Activated CD4-positive, alpha-beta memory T cell treated with anti-CD3 and anti-CD28 coated beads, Interleukin-2, amount 10 ng/mL, durations not matched to agents 7 days and 5 days (primary cell): ENCODE data around the gene DRC3. TPM values are rescaled to one million over a fixed set of nuclear protein-coding genes. Genes with fewer than 3 reads are reported as not detected.

Experiments
- CTCF ChIA-PET: fragments of 350-600 bp; sonication (Branson Sonifier 250); formaldehyde crosslinking; loops from one replicate; lab custom pipeline; 2021; ENCODE audit warnings: antibody characterized with exemption, inconsistent platforms; lab: Charles Lee
- POLR2A ChIA-PET: fragments of 350-600 bp; sonication (Branson Sonifier 250); formaldehyde crosslinking; loops from one replicate; lab custom pipeline; 2021; ENCODE audit warnings: antibody characterized with exemption; lab: Charles Lee
- DNase-seq: peaks from one replicate; pipeline ENCODE4 v3.0.0-alpha.2; 2020
- H3K27ac Mint-ChIP-seq: one replicate; pipeline ENCODE4 v1.8.0; 2021; ENCODE audit warnings: mild to moderate bottlenecking, mixed read lengths
- H3K27me3 Mint-ChIP-seq: one replicate; pipeline ENCODE4 v1.8.0; 2021; ENCODE audit warnings: mixed read lengths
- H3K36me3 Mint-ChIP-seq: one replicate; pipeline ENCODE4 v1.8.0; 2021; ENCODE audit warnings: low read depth, mixed read lengths
- H3K4me1 Mint-ChIP-seq: one replicate; pipeline ENCODE4 v1.8.0; 2021; ENCODE audit warnings: mixed read lengths
- H3K4me3 Mint-ChIP-seq: one replicate; pipeline ENCODE4 v1.8.0; 2021; ENCODE audit warnings: mild to moderate bottlenecking, mixed read lengths
- H3K9me3 Mint-ChIP-seq: one replicate; pipeline ENCODE4 v1.8.0; 2021; ENCODE audit warnings: mixed read lengths
- total RNA-seq, 2 experiments: library from RNA; stranded (reverse); gene quantifications; one replicate each; pipeline ENCODE4 v1.2.3, GENCODE V29; 2021

Gene DRC3
- total RNA-seq, 2 experiments from 2014 or later, result not detected

DNA sequence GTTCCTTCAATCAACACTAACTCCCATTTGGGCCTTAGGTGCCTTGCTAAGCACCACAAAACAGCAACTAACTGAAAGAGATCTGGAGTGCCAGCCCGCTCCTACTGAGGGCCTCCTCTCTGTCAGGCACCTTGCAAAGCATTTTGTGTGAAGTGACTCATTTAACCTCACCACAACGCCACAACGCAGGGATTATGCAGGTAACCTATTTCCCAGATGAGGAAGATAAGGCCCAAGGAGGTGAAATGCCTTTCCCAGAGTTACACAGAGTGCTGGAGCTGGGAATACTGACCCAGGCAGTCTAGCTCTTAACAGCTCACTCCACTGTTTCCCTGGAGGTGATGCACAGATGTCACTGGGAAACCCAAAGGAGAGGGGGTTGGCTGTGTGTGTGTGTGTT, 32.8 kb downstream of the DRC3 start:
- Mint-ChIP-seq H3K36me3 (no peaks in the 10 kb centered on the region), H3K9me3 (no peaks in the 10 kb centered on the region), H3K27ac (no peak overlapping the region), H3K27me3 (no peaks in the 10 kb centered on the region), H3K4me1 (peaks cover 9% of the 10 kb centered on the region), H3K4me3 (no peak overlapping the region)
- ChIA-PET POLR2A (no interaction called here), CTCF (no interaction called here)
- DNase-seq, result no peak

DNA sequence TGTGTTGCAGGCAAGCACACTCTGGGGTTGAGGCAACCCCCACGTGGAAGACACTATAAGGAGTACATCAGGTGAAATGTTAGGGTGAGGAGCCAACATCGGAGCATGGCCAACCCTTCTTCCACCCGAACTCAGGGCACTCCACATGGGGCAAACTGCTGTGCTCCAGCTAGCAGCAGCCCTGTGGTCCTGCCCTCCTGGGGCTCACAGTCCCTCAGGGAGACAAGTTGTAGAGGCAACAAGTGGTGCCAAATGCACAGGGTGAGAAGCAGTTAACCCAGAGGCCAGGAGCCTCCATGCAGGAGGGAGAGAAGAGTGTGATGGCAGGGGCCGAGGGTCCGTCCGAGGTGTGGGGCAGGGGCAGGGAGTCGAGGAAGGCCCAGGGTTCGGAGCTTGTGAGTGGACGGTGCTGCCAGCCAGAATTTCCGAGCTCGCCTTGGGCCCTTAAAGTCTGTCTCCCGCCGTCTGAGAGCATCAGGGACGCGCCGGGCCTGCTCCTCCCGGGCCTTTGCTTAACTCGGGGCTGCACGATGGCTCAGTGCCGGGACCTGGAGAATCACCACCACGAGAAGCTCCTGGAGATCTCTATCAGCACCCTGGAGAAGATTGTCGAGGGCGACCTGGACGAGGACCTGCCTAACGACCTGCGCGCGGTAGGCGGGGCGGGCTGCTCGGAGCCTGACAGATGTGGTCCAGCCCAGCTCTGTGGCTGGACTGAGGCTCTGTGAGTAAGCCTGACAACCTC, 34.0 kb downstream of the DRC3 start:
- ChIA-PET CTCF (no interaction called here), POLR2A (no interaction called here)
- H3K27me3 Mint-ChIP-seq, result no peaks in the 10 kb centered on the region
- no peak for DNase-seq
- H3K4me1 Mint-ChIP-seq, result peaks cover 9% of the 10 kb centered on the region
- no peaks in the 10 kb centered on the region for H3K36me3 Mint-ChIP-seq
- H3K4me3 Mint-ChIP-seq, result no peak overlapping the region
- H3K9me3 Mint-ChIP-seq, result no peaks in the 10 kb centered on the region
- H3K27ac Mint-ChIP-seq, result no peak overlapping the region

DNA sequence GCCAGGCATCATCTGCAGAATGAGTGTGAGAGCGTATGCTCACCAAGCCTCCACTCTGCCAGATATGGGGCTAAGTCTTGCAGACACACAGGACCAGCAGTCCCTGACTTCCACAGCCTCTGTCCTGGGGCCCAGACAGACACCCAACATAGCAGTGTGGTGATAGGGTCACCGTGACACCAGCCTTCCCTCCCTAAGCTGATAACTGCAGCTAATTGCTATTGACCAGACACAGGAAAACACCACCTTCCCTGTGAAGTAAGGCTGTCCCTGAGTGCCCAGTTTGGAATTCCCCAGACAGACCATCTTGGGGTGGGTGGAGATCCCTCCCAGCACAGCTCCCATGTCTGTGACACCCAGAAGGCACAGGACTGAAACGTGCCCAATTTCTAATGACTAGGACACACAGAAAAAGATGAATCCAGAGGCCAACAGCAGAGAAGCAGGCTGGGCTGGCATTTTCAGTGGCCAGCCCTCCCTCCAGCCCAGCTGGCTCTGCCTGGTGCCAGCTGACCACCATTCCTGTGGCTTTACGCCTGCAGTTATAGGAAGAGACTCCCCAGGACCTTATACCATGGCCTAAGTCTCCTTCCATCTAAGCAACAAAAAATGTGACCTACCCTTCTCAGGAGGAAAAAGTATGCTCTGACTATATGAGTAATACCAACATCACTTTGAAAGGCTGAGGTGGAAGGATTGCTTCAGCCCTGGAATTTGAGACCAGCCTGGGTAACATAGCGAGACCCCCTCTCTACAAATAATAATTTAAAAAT, 36.0 kb downstream of the DRC3 start:
- Mint-ChIP-seq H3K36me3 (no peaks in the 10 kb centered on the region), H3K27me3 (no peaks in the 10 kb centered on the region), H3K4me1 (peaks cover 9% of the 10 kb centered on the region), H3K9me3 (no peaks in the 10 kb centered on the region), H3K27ac (no peak overlapping the region), H3K4me3 (no peak overlapping the region)
- ChIA-PET CTCF (no interaction called here), POLR2A (no interaction called here)
- DNase-seq, result no peak

- ChIA-PET CTCF (interaction anchor here (1.2 kb wide), 1 partner anchor 23 kb away, joined by 3 read pairs; no protein-coding TSS in a partner anchor), POLR2A (no interaction called here)
- H3K27ac Mint-ChIP-seq, result no peak overlapping the region
Measured at GRCh38 chr17:18009609-18010420, 37.2 kb downstream of the DRC3 start.

GRCh38 chr17:18011286-18011685, 38.6 kb downstream of the DRC3 start:
- H3K4me3 Mint-ChIP-seq, result no peak overlapping the region
- ChIA-PET POLR2A (no interaction called here), CTCF (interaction anchor here (0.5 kb wide), 1 partner anchor 276 kb away, joined by 3 read pairs; no protein-coding TSS in a partner anchor)
- H3K36me3 Mint-ChIP-seq, result no peaks in the 10 kb centered on the region
- no peaks in the 10 kb centered on the region for H3K27me3 Mint-ChIP-seq
- no peaks in the 10 kb centered on the region for H3K9me3 Mint-ChIP-seq
- no peak overlapping the region for H3K27ac Mint-ChIP-seq
- H3K4me1 Mint-ChIP-seq, result no peaks in the 10 kb centered on the region
- no peak for DNase-seq

More at GRCh38 chr17:18009609-18010420, 37.2 kb downstream of the DRC3 start:
- peaks cover 9% of the 10 kb centered on the region for H3K4me1 Mint-ChIP-seq
- DNase-seq, result no peak
- H3K36me3 Mint-ChIP-seq, result no peaks in the 10 kb centered on the region
- no peaks in the 10 kb centered on the region for H3K9me3 Mint-ChIP-seq
- H3K4me3 Mint-ChIP-seq, result no peak overlapping the region
- no peaks in the 10 kb centered on the region for H3K27me3 Mint-ChIP-seq

GRCh38 chr17:18014006-18014405, 41.3 kb downstream of the DRC3 start:
- ChIA-PET CTCF (no interaction called here), POLR2A (interaction anchor here (1.1 kb wide), 1 partner anchor 19 kb away, joined by 4 read pairs; no protein-coding TSS in a partner anchor)
- H3K36me3 Mint-ChIP-seq, result peaks cover 2% of the 10 kb centered on the region
- H3K4me1 Mint-ChIP-seq, result no peaks in the 10 kb centered on the region
- H3K27ac Mint-ChIP-seq, result no peak overlapping the region
- H3K27me3 Mint-ChIP-seq, result no peaks in the 10 kb centered on the region
- no peak for DNase-seq
- H3K4me3 Mint-ChIP-seq, result no peak overlapping the region
- H3K9me3 Mint-ChIP-seq, result no peaks in the 10 kb centered on the region

DNA sequence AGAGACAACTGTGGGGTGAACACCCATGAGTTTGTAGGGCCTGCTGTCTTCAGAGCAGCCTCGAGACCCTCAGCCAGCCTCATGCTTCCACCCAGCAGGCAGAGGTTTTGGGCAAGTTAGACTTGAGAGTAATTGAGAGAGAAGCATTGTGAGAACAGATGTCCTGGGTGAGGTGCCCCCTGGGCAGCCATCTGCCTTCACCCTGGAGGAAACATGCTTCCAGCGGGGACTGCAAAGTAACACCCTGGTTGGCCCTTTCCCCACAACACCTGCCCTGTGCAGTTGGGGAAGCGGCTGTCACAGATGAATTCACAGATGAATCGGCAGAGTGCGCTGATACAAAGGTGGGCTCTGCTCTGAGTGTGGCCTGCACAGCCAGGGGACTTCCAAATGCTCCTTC, 42.9 kb downstream of the DRC3 start:
- no peak overlapping the region for H3K4me3 Mint-ChIP-seq
- no peaks in the 10 kb centered on the region for H3K9me3 Mint-ChIP-seq
- H3K27me3 Mint-ChIP-seq, result no peaks in the 10 kb centered on the region
- POLR2A ChIA-PET, result no interaction called here
- no peak for DNase-seq
- H3K4me1 Mint-ChIP-seq, result no peaks in the 10 kb centered on the region
- H3K27ac Mint-ChIP-seq, result no peak overlapping the region
- CTCF ChIA-PET, result no interaction called here
- peaks cover 2% of the 10 kb centered on the region for H3K36me3 Mint-ChIP-seq

GRCh38 chr17:18016426-18016825, 43.8 kb downstream of the DRC3 start:
- POLR2A ChIA-PET, result no interaction called here
- Mint-ChIP-seq H3K36me3 (peaks cover 2% of the 10 kb centered on the region), H3K27ac (no peak overlapping the region), H3K4me1 (no peaks in the 10 kb centered on the region), H3K27me3 (no peaks in the 10 kb centered on the region), H3K4me3 (no peak overlapping the region), H3K9me3 (no peaks in the 10 kb centered on the region)
- DNase-seq, result no peak
- CTCF ChIA-PET, result interaction anchor here (0.7 kb wide), 1 partner anchor 572 kb away, joined by 6 read pairs; no protein-coding TSS in a partner anchor

DNA sequence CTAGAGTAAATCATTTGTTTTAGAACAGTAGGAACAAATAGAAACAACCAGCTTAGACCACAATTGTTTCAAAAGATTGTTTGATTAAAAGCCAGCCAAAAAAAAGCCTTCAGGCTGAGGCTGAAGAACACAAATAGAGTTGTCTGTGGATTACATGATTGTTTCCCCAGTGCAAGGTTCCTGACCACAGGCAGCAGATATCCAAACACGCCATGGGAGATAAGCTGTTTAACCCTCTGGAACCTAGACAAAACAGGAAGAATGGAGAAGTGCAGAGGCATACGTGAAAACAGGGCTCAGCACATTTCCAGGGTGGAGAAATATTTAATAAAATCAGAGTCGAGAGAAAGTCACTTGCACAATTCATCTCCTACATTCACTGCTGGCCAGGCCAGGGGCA, 45.3 kb downstream of the DRC3 start:
- Mint-ChIP-seq H3K36me3 (peaks cover 2% of the 10 kb centered on the region), H3K9me3 (no peaks in the 10 kb centered on the region), H3K4me1 (no peaks in the 10 kb centered on the region), H3K27me3 (no peaks in the 10 kb centered on the region), H3K27ac (no peak overlapping the region), H3K4me3 (no peak overlapping the region)
- CTCF ChIA-PET, result interaction anchor here (0.6 kb wide), 1 partner anchor 522 kb away, joined by 3 read pairs; the partner anchor contains the start of gene RASD1
- DNase-seq, result no peak
- POLR2A ChIA-PET, result no interaction called here

DNA sequence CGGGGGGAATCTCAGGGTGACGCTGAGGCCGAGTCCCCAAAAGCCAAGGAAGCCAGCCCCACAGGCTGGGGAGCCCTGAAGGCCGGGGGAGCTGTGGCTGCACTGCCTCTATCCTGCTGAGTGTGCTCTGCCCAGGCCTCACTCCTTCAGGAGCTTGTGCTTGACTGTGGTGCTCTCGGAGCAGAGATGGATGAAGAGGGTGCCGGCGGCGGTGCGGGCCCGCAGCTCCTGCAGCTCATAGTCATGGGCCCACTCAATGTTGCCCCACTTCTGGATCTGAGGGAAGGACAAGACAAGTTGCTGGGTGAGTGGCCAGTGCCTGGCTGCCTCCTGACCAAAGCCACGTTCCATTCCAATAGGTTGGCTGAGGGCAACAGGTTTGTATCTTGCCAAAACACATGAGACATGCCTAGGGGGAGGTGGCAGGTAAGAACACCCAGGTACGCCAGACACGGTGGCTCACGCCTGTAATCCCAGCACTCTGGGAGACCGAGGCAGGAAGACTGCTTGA, 45.8 kb downstream of the DRC3 start:
- H3K27me3 Mint-ChIP-seq, result no peaks in the 10 kb centered on the region
- POLR2A ChIA-PET, result no interaction called here
- CTCF ChIA-PET, result interaction anchor here (0.6 kb wide), 1 partner anchor 523 kb away, joined by 3 read pairs; the partner anchor contains the start of gene RASD1

GRCh38 chr17:18019838-18020154, 47.1 kb downstream of the DRC3 start:
- Mint-ChIP-seq H3K36me3 (peaks cover 2% of the 10 kb centered on the region), H3K27me3 (no peaks in the 10 kb centered on the region), H3K27ac (no peak overlapping the region), H3K4me3 (no peak overlapping the region), H3K4me1 (no peaks in the 10 kb centered on the region), H3K9me3 (no peaks in the 10 kb centered on the region)
- ChIA-PET POLR2A (no interaction called here), CTCF (no interaction called here)
- no peak for DNase-seq

More for the DNA sequence above, 45.8 kb downstream of the DRC3 start:
- no peaks in the 10 kb centered on the region for H3K4me1 Mint-ChIP-seq
- DNase-seq, result no peak
- no peak overlapping the region for H3K4me3 Mint-ChIP-seq
- H3K36me3 Mint-ChIP-seq, result peaks cover 2% of the 10 kb centered on the region
- H3K27ac Mint-ChIP-seq, result no peak overlapping the region
- no peaks in the 10 kb centered on the region for H3K9me3 Mint-ChIP-seq

DNA sequence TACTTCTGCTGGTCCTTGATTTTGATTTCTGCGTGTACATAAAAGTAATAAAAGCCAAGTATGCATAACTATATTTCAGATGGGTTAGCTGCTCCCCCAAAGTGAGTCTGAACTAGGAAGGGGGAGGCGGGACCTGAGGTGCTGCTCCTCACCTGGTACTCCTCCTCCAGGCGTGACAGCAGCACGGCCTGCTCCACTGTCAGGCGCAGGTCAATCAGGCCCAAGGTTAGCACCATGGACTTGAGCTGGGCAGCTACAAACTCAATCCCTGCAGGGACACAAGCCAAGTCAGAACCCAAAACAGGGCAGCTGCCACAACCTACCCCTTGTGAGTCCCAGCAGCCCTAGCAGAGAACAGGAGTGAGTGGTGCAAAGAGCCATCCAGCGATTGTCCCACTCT, 48.3 kb downstream of the DRC3 start:
- no peaks in the 10 kb centered on the region for H3K9me3 Mint-ChIP-seq
- no peak overlapping the region for H3K27ac Mint-ChIP-seq
- ChIA-PET CTCF (no interaction called here), POLR2A (no interaction called here)
- peaks cover 5% of the 10 kb centered on the region for H3K36me3 Mint-ChIP-seq
- H3K4me1 Mint-ChIP-seq, result peaks cover 11% of the 10 kb centered on the region
- DNase-seq, result no peak
- H3K27me3 Mint-ChIP-seq, result no peaks in the 10 kb centered on the region
- no peak overlapping the region for H3K4me3 Mint-ChIP-seq

- peaks cover 5% of the 10 kb centered on the region for H3K36me3 Mint-ChIP-seq
- DNase-seq, result no peak
- H3K4me3 Mint-ChIP-seq, result no peak overlapping the region
- no peaks in the 10 kb centered on the region for H3K27me3 Mint-ChIP-seq
- no peak overlapping the region for H3K27ac Mint-ChIP-seq
- peaks cover 15% of the 10 kb centered on the region for H3K4me1 Mint-ChIP-seq
- CTCF ChIA-PET, result no interaction called here
- POLR2A ChIA-PET, result no interaction called here
- H3K9me3 Mint-ChIP-seq, result no peaks in the 10 kb centered on the region
Measured at GRCh38 chr17:18021372-18021771, 48.7 kb downstream of the DRC3 start.
